ENCODE measurements around the gene CPEB4.

Gene CPEB4

DNA sequence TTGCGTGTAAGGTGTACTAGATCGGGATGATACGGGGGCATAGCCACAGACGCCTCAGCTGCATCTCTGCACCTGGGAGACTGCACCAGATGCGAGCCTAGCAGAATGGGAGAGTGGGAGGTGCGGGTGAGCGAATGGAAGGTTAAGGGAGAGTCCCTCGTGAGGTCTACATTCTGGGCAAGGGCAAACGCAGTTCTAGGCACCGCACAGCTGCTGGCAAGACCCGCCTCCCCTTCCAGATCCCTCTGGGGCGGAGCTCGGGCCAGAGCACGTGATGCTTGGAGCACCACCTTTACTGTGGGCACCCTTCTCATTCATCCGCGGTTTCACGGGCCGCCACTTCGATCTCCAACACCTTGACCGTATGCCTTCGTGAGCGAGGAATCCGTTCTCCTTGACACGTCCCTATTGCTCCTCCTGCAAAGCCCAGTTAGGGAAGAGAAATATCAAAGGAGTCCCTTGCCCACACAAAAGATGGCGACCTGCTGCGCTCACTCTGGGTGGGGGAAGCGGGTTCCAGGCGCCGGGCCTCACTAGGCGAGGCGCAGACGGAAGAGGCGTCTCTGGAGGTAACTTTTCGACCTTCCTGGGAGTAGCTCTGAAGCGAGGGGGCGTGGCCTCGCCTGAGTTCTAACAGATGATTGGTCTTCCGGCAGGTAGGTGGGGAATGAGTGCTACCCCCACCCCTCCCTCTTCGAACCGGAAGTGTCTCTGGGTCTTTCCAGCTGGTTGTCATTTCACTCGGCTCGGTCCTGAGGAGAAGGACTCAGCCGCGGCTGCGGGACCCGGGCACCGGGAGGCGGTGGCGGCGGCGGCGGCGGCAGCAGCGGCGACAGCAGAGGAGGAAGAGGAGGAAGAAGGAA is at the start of gene CPEB4:
Gene CPEB4, plus strand, starts transcription at position 740 of the 863 bp plus-strand sequence. CDS start 1,385 bp downstream, outside the sequence.
- H3K27me3 ChIP-seq (ENCODE audit: low read depth, low read length) = peaks cover 10% of the 10 kb centered on the region; the same call in 1 of the 2 replicates
- no peaks in the 10 kb centered on the region for H4K20me1 ChIP-seq (ENCODE audit: insufficient read depth, low read length)
- peaks cover 59% of the 10 kb centered on the region for H3K4me1 ChIP-seq (ENCODE audit: low read length)
- peak within 1 kb of the TSS; percentile 94 for H3K4me2 ChIP-seq (ENCODE audit: low read length)
- no peak for TF ChIP-seq EZH2phosphoT487 (IDR thresholded peaks at IDR 0.05; ENCODE audit: low read depth)
- TF ChIP-seq, protein P1, sequence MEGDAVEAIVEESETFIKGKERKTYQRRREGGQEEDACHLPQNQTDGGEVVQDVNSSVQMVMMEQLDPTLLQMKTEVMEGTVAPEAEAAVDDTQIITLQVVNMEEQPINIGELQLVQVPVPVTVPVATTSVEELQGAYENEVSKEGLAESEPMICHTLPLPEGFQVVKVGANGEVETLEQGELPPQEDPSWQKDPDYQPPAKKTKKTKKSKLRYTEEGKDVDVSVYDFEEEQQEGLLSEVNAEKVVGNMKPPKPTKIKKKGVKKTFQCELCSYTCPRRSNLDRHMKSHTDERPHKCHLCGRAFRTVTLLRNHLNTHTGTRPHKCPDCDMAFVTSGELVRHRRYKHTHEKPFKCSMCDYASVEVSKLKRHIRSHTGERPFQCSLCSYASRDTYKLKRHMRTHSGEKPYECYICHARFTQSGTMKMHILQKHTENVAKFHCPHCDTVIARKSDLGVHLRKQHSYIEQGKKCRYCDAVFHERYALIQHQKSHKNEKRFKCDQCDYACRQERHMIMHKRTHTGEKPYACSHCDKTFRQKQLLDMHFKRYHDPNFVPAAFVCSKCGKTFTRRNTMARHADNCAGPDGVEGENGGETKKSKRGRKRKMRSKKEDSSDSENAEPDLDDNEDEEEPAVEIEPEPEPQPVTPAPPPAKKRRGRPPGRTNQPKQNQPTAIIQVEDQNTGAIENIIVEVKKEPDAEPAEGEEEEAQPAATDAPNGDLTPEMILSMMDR (IDR thresholded peaks at IDR 0.05; ENCODE audit: low read depth, low read length) = no peak
- H3K79me2 ChIP-seq (ENCODE audit: low read length) = no peaks in the 10 kb centered on the region
- peak within 1 kb of the TSS; percentile 87 for H2AFZ ChIP-seq (ENCODE audit: low read depth, low read length)
- peak within 1 kb of the TSS; percentile 73 for H3K27ac ChIP-seq (ENCODE audit: low read length)
- no peaks in the 10 kb centered on the region for H3K9me3 ChIP-seq (ENCODE audit: insufficient read depth, low read length)
- peak within 1 kb of the TSS; percentile 84 for H3K4me3 ChIP-seq (ENCODE audit: low read length)
- peak within 1 kb of the TSS; percentile 82 for H3K9ac ChIP-seq (ENCODE audit: low read length)
- H3K36me3 ChIP-seq (replicated peaks; ENCODE audit: low read depth, low read length) = no peaks in the 10 kb centered on the region

DNA sequence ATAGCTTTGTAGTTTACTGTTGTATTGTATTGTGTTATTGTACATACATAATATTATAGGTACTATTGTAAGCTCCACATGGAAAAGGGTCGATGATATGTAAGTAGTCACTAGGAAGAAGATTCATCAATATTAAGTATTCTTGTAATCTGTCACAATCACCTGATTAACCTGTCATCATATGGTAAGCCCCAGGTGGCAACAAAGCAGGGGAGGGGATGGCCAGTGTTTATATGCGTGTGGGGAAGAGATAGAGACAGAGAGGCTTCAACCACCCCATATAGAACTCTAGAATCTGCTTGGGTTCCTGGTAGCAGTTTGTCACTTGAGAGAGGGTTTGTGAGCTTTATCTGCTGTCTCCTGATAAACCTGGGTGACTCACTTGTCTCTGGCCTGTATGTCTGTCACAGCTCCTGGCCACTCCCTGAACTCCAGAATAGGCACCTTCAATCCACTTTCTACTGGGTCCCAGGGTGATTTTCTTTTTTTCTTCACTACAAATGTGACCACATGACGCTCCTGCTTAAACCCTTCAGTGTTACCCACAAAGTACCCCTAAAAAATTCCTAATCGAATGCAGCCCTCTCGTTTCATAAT is 48.9 kb upstream of the CPEB4 start:
- Histone ChIP-seq H3K4me3 (ENCODE audit: low read length) (no peak overlapping the region), H2AFZ (ENCODE audit: low read depth, low read length) (no peak overlapping the region), H3K9me3 (ENCODE audit: insufficient read depth, low read length) (no peaks in the 10 kb centered on the region), H3K4me2 (ENCODE audit: low read length) (no peak overlapping the region), H3K27me3 (ENCODE audit: low read depth, low read length) (no peaks in the 10 kb centered on the region), H3K27ac (ENCODE audit: low read length) (no peak overlapping the region), H4K20me1 (ENCODE audit: insufficient read depth, low read length) (no peaks in the 10 kb centered on the region), H3K36me3 (replicated peaks; ENCODE audit: low read depth, low read length) (no peaks in the 10 kb centered on the region), H3K4me1 (ENCODE audit: low read length) (peaks cover 2% of the 10 kb centered on the region; the same call in 1 of the 2 replicates), H3K9ac (ENCODE audit: low read length) (no peak overlapping the region), H3K79me2 (ENCODE audit: low read length) (no peaks in the 10 kb centered on the region)
- no peak for TF ChIP-seq EZH2phosphoT487 (IDR thresholded peaks at IDR 0.05; ENCODE audit: low read depth)
- TF ChIP-seq, protein P1 (IDR thresholded peaks at IDR 0.05; ENCODE audit: low read depth, low read length) = no peak

DNA sequence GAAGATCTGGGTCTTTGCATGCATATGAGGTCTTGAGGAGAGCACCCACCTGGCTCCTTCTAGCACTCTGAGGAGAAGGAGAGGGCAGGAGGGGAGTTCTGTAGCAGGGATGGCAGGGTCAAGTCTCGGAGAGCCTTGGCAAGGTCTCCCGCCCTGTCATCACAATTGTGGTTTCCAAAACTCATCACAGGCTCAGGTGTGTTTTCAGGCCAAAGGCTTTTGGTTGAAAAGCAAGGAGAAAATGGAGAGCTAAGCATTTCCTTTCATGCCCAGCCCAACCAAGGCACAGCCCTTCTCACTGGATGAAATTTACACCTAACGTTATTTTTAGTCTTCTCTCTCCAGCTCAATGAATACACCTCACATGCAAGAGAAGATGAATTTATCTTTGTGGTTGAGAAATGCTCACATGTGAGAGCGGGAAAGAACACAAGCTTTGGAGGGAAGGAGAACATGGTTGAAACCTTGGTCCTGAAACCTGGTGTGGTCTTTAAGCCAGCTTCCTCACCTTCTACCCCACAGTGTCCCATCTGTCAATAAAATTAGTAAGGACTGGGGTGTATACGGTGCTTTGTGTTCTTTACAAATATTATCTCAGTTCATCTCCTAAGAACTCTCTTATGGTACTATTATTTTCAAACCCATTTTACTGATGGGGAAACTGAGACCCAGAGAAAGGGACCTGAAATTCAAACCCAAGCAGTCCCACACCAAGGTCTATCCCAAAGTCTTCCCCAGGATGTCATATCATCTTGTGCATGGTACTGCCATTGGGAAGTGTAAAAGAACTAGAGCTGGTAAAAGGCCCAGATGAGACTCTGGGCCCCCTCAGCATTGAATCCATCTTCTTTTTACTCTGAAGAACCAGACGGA is 47.8 kb upstream of the CPEB4 start:
- Histone ChIP-seq H2AFZ (ENCODE audit: low read depth, low read length) (no peak overlapping the region), H3K27ac (ENCODE audit: low read length) (no peak overlapping the region), H3K79me2 (ENCODE audit: low read length) (no peaks in the 10 kb centered on the region), H3K36me3 (replicated peaks; ENCODE audit: low read depth, low read length) (no peaks in the 10 kb centered on the region), H4K20me1 (ENCODE audit: insufficient read depth, low read length) (no peaks in the 10 kb centered on the region), H3K27me3 (ENCODE audit: low read depth, low read length) (no peaks in the 10 kb centered on the region), H3K4me1 (ENCODE audit: low read length) (no peaks in the 10 kb centered on the region), H3K9ac (ENCODE audit: low read length) (no peak overlapping the region), H3K4me3 (ENCODE audit: low read length) (no peak overlapping the region), H3K4me2 (ENCODE audit: low read length) (no peak overlapping the region), H3K9me3 (ENCODE audit: insufficient read depth, low read length) (no peaks in the 10 kb centered on the region)
- TF ChIP-seq, protein P1 (IDR thresholded peaks at IDR 0.05; ENCODE audit: low read depth, low read length) = no peak
- TF ChIP-seq EZH2phosphoT487 (IDR thresholded peaks at IDR 0.05; ENCODE audit: low read depth) = no peak

All from OCI-LY3 (cell line).